DOHH2 (cell line): ENCODE measurements around the gene KIF5C.

Experiments used
- H3F3A ChIP-seq: fragments of 200-600 bp; sonication (generic), shearing (Covaris generic); 2 replicates; pipeline ENCODE4 v1.6.0; 2016; ENCODE audit warnings: antibody characterized with exemption, mild to moderate bottlenecking; ENCODE audit not compliant: control insufficient read depth, insufficient read depth
- H3K27ac ChIP-seq: fragments of 200-600 bp; sonication (generic); 2 replicates; pipeline ENCODE4 v1.5.1; 2014; ENCODE audit warnings: low read depth, mild to moderate bottlenecking, low read length, moderate library complexity
- H3K27me3 ChIP-seq: fragments of 200-600 bp; sonication (generic); 2 replicates; pipeline ENCODE4 v1.6.1; 2014; ENCODE audit warnings: mild to moderate bottlenecking, low read length, mixed read lengths; ENCODE audit not compliant: control insufficient read depth
- H3K36me3 ChIP-seq: fragments of 200-600 bp; sonication (generic); 2 replicates; pipeline ENCODE4 v1.6.1; 2014; ENCODE audit warnings: mild to moderate bottlenecking, low read length, moderate library complexity, mixed read lengths; ENCODE audit not compliant: control insufficient read depth
- H3K4me1 ChIP-seq: fragments of 200-600 bp; sonication (generic); 2 replicates; pipeline ENCODE4 v1.6.1; 2014; ENCODE audit warnings: mild to moderate bottlenecking, low read length, mixed read lengths; ENCODE audit not compliant: control insufficient read depth
- H3K4me2 ChIP-seq: fragments of 200-600 bp; sonication (generic); 2 replicates; pipeline ENCODE4 v1.6.0; 2014; ENCODE audit warnings: mild to moderate bottlenecking, low read length, moderate library complexity
- H3K4me3 ChIP-seq: fragments of 200-600 bp; sonication (generic); 2 replicates; pipeline ENCODE4 v1.5.1; 2014; ENCODE audit warnings: mild to moderate bottlenecking, low read length, mixed read lengths
- H3K79me2 ChIP-seq: fragments of 200-600 bp; sonication (generic); 2 replicates; pipeline ENCODE4 v1.6.1; 2014; ENCODE audit warnings: mild to moderate bottlenecking, low read length, mixed read lengths; ENCODE audit not compliant: control insufficient read depth
- H3K9me2 ChIP-seq: fragments of 200-600 bp; sonication (generic); replicated peaks from 2 replicates; pipeline ENCODE4 v1.6.1; 2014; ENCODE audit warnings: mild to moderate bottlenecking, low read length, mixed read lengths; ENCODE audit not compliant: control insufficient read depth
- H3K9me3 ChIP-seq: fragments of 200-600 bp; sonication (generic); 2 replicates; pipeline ENCODE4 v1.6.1; 2014; ENCODE audit warnings: antibody characterized with exemption, low read length, mixed read lengths; ENCODE audit not compliant: control insufficient read depth, insufficient read depth
- H4K20me1 ChIP-seq: fragments of 200-600 bp; sonication (generic); 2 replicates; pipeline ENCODE4 v1.6.0; 2014; ENCODE audit warnings: low read depth, mild to moderate bottlenecking, antibody characterized with exemption, low read length, moderate library complexity; ENCODE audit not compliant: control insufficient read depth, insufficient read depth
- EZH2phosphoT487 ChIP-seq: fragments of 200-600 bp; sonication (generic); IDR thresholded peaks from 2 replicates; pipeline ENCODE4 v1.6.1; 2017; ENCODE audit warnings: borderline replicate concordance, mild to moderate bottlenecking, antibody characterized with exemption, low read length, moderate library complexity, mixed read lengths
- TF ChIP-seq, protein P1 (sequence below): fragments of 200-600 bp; sonication (generic); IDR thresholded peaks from one replicate; pipeline ENCODE4 v1.5.1; 2014; ENCODE audit warnings: antibody characterized with exemption, mild to moderate bottlenecking, low read depth, low read length; ENCODE audit not compliant: poor library complexity, severe bottlenecking

The KIF5C gene

DNA sequence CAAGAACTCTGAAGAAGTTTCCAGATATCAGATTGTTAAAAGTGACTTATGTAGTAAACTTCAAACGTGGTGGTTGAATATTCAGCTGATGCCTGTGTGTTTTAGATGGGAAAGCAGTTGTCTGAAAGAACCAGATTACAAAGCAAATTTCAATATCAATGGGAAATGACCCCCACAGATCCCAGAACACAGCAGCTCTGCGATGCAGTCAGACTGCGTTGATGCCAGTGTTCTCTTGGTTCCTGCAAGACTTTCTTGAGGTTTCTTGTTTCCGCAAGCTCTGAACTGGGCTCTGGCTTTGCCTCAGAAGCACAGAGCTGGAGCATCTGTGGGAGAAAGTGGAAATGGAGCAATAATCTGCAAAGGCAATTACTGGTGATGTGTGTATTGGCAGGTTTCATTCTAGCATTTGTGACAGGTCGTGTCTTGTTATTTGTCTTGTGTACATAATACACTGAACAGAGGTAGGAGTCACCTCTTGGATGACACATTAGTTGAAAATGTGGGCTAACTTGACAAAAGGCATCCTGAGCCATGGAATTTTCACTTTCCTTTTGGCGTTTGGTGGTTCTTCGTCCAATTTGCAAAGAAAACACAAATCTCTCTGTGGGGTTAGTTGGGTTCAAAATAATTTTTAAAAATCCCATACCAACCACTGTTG is 152.7 kb downstream of the KIF5C start:
- no peaks in the 10 kb centered on the region for H3K79me2 ChIP-seq
- H3K4me2 ChIP-seq, result peak overlapping the region; percentile 62
- peaks cover 94% of the 10 kb centered on the region for H3K4me1 ChIP-seq
- TF ChIP-seq EZH2phosphoT487, result no peak
- peak overlapping the region; percentile 40; the same call in 1 of the 2 replicates for H3K27ac ChIP-seq
- no peaks in the 10 kb centered on the region for H3K9me3 ChIP-seq
- H3K9me2 ChIP-seq, result no peaks in the 10 kb centered on the region
- peak overlapping the region; percentile 42 for H3K4me3 ChIP-seq
- peaks cover 7% of the 10 kb centered on the region; the same call in 1 of the 2 replicates for H3F3A ChIP-seq
- no peaks in the 10 kb centered on the region; the same call in 1 of the 2 replicates for H3K36me3 ChIP-seq
- H4K20me1 ChIP-seq, result no peaks in the 10 kb centered on the region
- no peaks in the 10 kb centered on the region for H3K27me3 ChIP-seq

DNA sequence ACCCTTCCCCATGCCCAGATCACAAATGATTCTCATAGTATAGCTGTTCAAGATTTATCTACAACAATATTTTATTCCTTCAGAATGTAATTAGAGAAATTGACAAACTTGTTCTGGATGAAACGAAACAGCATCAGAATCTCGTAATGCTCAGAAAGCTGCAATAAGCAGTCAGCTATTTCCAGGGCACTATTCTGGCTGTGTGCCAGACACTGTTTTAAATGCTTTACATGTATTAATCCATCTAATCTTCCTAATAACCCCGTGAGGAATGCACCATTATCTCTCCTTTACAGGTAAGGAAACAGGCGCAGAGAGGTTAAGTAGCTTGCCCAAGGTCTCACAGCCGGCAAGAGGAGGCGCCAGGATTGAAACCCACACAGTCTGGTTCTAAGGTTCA is 153.3 kb downstream of the KIF5C start:
- Histone ChIP-seq H3K4me2 (peak overlapping the region; percentile 18), H3K36me3 (no peaks in the 10 kb centered on the region), H3F3A (peaks cover 7% of the 10 kb centered on the region; the same call in 1 of the 2 replicates), H3K27me3 (no peaks in the 10 kb centered on the region), H3K4me3 (no peak overlapping the region), H3K79me2 (no peaks in the 10 kb centered on the region), H4K20me1 (no peaks in the 10 kb centered on the region), H3K27ac (no peak overlapping the region), H3K9me2 (no peaks in the 10 kb centered on the region), H3K4me1 (peaks cover 94% of the 10 kb centered on the region), H3K9me3 (no peaks in the 10 kb centered on the region)
- TF ChIP-seq EZH2phosphoT487, result no peak
- TF ChIP-seq, protein P1, sequence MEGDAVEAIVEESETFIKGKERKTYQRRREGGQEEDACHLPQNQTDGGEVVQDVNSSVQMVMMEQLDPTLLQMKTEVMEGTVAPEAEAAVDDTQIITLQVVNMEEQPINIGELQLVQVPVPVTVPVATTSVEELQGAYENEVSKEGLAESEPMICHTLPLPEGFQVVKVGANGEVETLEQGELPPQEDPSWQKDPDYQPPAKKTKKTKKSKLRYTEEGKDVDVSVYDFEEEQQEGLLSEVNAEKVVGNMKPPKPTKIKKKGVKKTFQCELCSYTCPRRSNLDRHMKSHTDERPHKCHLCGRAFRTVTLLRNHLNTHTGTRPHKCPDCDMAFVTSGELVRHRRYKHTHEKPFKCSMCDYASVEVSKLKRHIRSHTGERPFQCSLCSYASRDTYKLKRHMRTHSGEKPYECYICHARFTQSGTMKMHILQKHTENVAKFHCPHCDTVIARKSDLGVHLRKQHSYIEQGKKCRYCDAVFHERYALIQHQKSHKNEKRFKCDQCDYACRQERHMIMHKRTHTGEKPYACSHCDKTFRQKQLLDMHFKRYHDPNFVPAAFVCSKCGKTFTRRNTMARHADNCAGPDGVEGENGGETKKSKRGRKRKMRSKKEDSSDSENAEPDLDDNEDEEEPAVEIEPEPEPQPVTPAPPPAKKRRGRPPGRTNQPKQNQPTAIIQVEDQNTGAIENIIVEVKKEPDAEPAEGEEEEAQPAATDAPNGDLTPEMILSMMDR, result no peak

DNA sequence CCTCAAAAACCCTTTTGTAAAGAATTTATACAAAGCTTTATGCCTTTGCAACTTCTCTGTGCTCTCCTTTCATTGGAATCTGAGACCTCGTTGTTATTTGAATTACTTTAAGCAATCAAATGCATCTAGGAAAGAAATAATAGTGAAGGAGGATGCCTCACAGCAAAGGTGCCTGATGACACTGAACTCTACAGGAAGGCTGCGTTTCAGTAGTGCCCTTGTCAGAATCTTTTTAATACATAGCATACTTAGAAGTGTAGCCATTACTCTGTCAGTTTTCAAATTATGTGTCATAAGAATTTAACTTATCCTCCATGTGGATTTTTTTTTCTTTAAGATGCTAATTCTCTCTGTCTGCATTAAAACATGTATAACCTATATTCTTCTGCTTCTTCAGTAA is 153.9 kb downstream of the KIF5C start:
- Histone ChIP-seq H3K9me3 (no peaks in the 10 kb centered on the region), H3K79me2 (no peaks in the 10 kb centered on the region), H3K36me3 (no peaks in the 10 kb centered on the region), H3F3A (peaks cover 7% of the 10 kb centered on the region; the same call in 1 of the 2 replicates), H3K4me1 (peaks cover 94% of the 10 kb centered on the region), H3K27ac (no peak overlapping the region), H3K4me2 (peak overlapping the region; percentile 18; the same call in 1 of the 2 replicates), H4K20me1 (no peaks in the 10 kb centered on the region), H3K9me2 (no peaks in the 10 kb centered on the region), H3K4me3 (no peak overlapping the region), H3K27me3 (no peaks in the 10 kb centered on the region)
- TF ChIP-seq EZH2phosphoT487, result no peak
- TF ChIP-seq, protein P1, result no peak

DNA sequence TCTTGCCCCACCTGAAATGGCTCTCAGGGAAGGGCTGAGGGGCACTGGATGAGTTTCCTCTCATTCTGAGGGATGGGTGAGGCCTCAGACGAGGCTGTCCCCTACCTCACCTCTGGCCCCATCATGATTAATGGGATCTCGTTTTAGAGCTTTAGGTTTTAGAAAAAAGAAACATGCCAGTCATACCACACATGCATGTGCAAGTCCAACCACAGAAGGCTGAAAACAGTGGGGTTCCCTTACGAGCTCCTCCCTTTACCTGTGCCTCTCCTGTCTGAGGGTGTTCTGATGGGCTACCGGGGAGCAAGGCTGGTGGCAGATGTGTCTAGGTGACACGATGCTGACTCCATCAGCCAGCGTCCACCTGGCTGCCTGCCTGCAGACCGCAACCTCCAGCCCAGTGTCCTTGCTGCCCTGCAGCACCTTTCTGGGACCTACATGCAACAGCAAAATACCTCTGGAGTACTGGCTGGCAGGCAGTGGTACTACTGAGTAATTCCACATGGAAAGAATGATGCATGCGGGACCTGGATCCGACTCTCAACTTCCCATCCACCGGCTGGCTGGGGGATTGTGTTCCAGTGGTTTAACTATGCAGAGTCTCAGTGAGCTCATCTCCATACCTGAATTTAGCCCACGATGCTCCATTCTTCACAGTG is 154.4 kb downstream of the KIF5C start:
- TF ChIP-seq, protein P1, result no peak
- no peak for TF ChIP-seq EZH2phosphoT487
- H3K27ac ChIP-seq, result no peak overlapping the region

More for the DNA sequence above, 154.4 kb downstream of the KIF5C start:
- no peaks in the 10 kb centered on the region for H3K9me2 ChIP-seq
- H3K36me3 ChIP-seq, result no peaks in the 10 kb centered on the region
- H3K79me2 ChIP-seq, result no peaks in the 10 kb centered on the region
- no peaks in the 10 kb centered on the region for H3K9me3 ChIP-seq
- no peak overlapping the region for H3K4me3 ChIP-seq
- H3K27me3 ChIP-seq, result no peaks in the 10 kb centered on the region
- H3F3A ChIP-seq, result peaks cover 7% of the 10 kb centered on the region; the same call in 1 of the 2 replicates
- H3K4me1 ChIP-seq, result peaks cover 94% of the 10 kb centered on the region
- no peak overlapping the region; the same call in 1 of the 2 replicates for H3K4me2 ChIP-seq
- H4K20me1 ChIP-seq, result no peaks in the 10 kb centered on the region
